HEK293 (cell line): ENCODE results near the gene WDR18.

Experiments
- BCL11A ChIP-seq: fragments of 450-650 bp; formaldehyde crosslinking; IDR thresholded peaks from 2 replicates; pipeline ENCODE4 v1.5.1; 2016; ENCODE audit warnings: low read depth, missing biosample characterization, missing genetic modification characterization
- BCL11B ChIP-seq: fragments of 450-650 bp; formaldehyde crosslinking; IDR thresholded peaks from 2 replicates; pipeline ENCODE4 v1.5.1; 2016; ENCODE audit warnings: low read depth, missing biosample characterization, missing genetic modification characterization
- CTCF ChIP-seq: fragments of 450-650 bp; formaldehyde crosslinking; IDR thresholded peaks from 2 replicates; pipeline ENCODE4 v1.5.1; 2016; ENCODE audit warnings: missing biosample characterization, missing genetic modification characterization
- GFI1B ChIP-seq: fragments of 450-650 bp; formaldehyde crosslinking; IDR thresholded peaks from 2 replicates; pipeline ENCODE4 v1.5.1; 2016; ENCODE audit warnings: missing biosample characterization, missing genetic modification characterization
- HIC1 ChIP-seq: fragments of 450-650 bp; formaldehyde crosslinking; IDR thresholded peaks from 2 replicates; pipeline ENCODE4 v1.5.1; 2016; ENCODE audit warnings: missing biosample characterization, missing genetic modification characterization
- KLF17 ChIP-seq: fragments of 450-650 bp; formaldehyde crosslinking; IDR thresholded peaks from 2 replicates; pipeline ENCODE4 v1.5.1; 2016; ENCODE audit warnings: missing biosample characterization, missing genetic modification characterization
- KLF7 ChIP-seq: fragments of 450-650 bp; formaldehyde crosslinking; IDR thresholded peaks from 2 replicates; pipeline ENCODE4 v1.5.1; 2016; ENCODE audit warnings: missing biosample characterization, missing genetic modification characterization, borderline replicate concordance
- PBX3 ChIP-seq: sonication (generic); formaldehyde crosslinking; IDR thresholded peaks from 2 replicates; pipeline ENCODE4 v1.8.1; 2022; ENCODE audit warnings: mild to moderate bottlenecking, moderate library complexity, missing genetic modification reagents
- SP2 ChIP-seq: fragments of 450-650 bp; formaldehyde crosslinking; IDR thresholded peaks from 2 replicates; pipeline ENCODE4 v1.5.1; 2016; ENCODE audit warnings: missing biosample characterization, missing genetic modification characterization
- TCF7L2 ChIP-seq: IDR thresholded peaks from 2 replicates; pipeline ENCODE4 v1.6.1; 2011; ENCODE audit warnings: low read depth, mild to moderate bottlenecking, inconsistent platforms, low read length, moderate library complexity, borderline replicate concordance
- WT1 ChIP-seq: fragments of 450-650 bp; formaldehyde crosslinking; IDR thresholded peaks from 2 replicates; pipeline ENCODE4 v1.5.1; 2016; ENCODE audit warnings: missing biosample characterization, missing genetic modification characterization
- YY1 ChIP-seq: fragments of 450-650 bp; formaldehyde crosslinking; IDR thresholded peaks from 2 replicates; pipeline ENCODE4 v1.5.1; 2018; ENCODE audit warnings: missing biosample characterization, missing genetic modification characterization
- ZBTB26 ChIP-seq: fragments of 450-650 bp; formaldehyde crosslinking; optimal IDR thresholded peaks from 2 replicates; pipeline ENCODE3; 2016; ENCODE audit warnings: missing biosample characterization, mild to moderate bottlenecking, missing genetic modification characterization
- ZBTB48 ChIP-seq: fragments of 450-650 bp; formaldehyde crosslinking; IDR thresholded peaks from 2 replicates; pipeline ENCODE4 v1.5.1; 2016; ENCODE audit warnings: missing biosample characterization, missing genetic modification characterization
- ZBTB6 ChIP-seq: fragments of 450-650 bp; formaldehyde crosslinking; IDR thresholded peaks from 2 replicates; pipeline ENCODE4 v1.5.1; 2017; ENCODE audit warnings: missing biosample characterization, missing genetic modification characterization
- ZNF214 ChIP-seq: fragments of 450-650 bp; formaldehyde crosslinking; IDR thresholded peaks from 2 replicates; pipeline ENCODE4 v1.5.1; 2017; ENCODE audit warnings: missing biosample characterization, mild to moderate bottlenecking, missing genetic modification characterization, borderline replicate concordance
- ZNF274 ChIP-seq, 2 experiments: fragments of 200-500 bp in 1 of 2; fragments of 450-650 bp in 1 of 2; sonication (Bioruptor generic) in 1 of 2; formaldehyde crosslinking in 1 of 2; IDR thresholded peaks; 2 replicates each; pipeline versions ENCODE4 v1.5.1 to v1.6.1; 2014 to 2016; ENCODE audit warnings: borderline replicate concordance in 1 of 2, inconsistent platforms in 1 of 2, low read length in 1 of 2, missing biosample characterization in 1 of 2, missing genetic modification characterization in 1 of 2
- ZNF311 ChIP-seq: fragments of 450-650 bp; formaldehyde crosslinking; IDR thresholded peaks from 2 replicates; pipeline ENCODE4 v1.5.1; 2017; ENCODE audit warnings: missing biosample characterization, missing genetic modification characterization, borderline replicate concordance
- ZNF366 ChIP-seq: fragments of 450-650 bp; formaldehyde crosslinking; conservative IDR thresholded peaks from 2 replicates; pipeline ENCODE4 v1.5.1; 2016; ENCODE audit warnings: missing biosample characterization, missing genetic modification characterization
- ZNF416 ChIP-seq: fragments of 450-650 bp; formaldehyde crosslinking; IDR thresholded peaks from 2 replicates; pipeline ENCODE4 v1.5.1; 2016; ENCODE audit warnings: missing biosample characterization, missing genetic modification characterization
- ZNF423 ChIP-seq: fragments of 450-650 bp; formaldehyde crosslinking; IDR thresholded peaks from 2 replicates; pipeline ENCODE4 v1.5.1; 2016; ENCODE audit warnings: missing biosample characterization, missing genetic modification characterization
- ZNF426 ChIP-seq: fragments of 450-650 bp; formaldehyde crosslinking; IDR thresholded peaks from 2 replicates; pipeline ENCODE4 v1.5.1; 2017; ENCODE audit warnings: missing biosample characterization, missing genetic modification characterization, mild to moderate bottlenecking, inconsistent platforms, moderate library complexity
- ZNF501 ChIP-seq: fragments of 450-650 bp; formaldehyde crosslinking; IDR thresholded peaks from 2 replicates; pipeline ENCODE4 v1.5.1; 2016; ENCODE audit warnings: missing biosample characterization, missing genetic modification characterization
- ZNF548 ChIP-seq: fragments of 450-650 bp; formaldehyde crosslinking; IDR thresholded peaks from 2 replicates; pipeline ENCODE4 v1.5.1; 2016; ENCODE audit warnings: missing biosample characterization, missing genetic modification characterization
- ZNF558 ChIP-seq: fragments of 450-650 bp; formaldehyde crosslinking; IDR thresholded peaks from 2 replicates; pipeline ENCODE4 v1.5.1; 2016; ENCODE audit warnings: missing biosample characterization, missing genetic modification characterization
- ZNF561 ChIP-seq: fragments of 450-650 bp; IDR thresholded peaks from 2 replicates; pipeline ENCODE4 v1.5.1; 2018; ENCODE audit warnings: missing biosample characterization, missing genetic modification characterization, borderline replicate concordance
- ZNF658 ChIP-seq: fragments of 450-650 bp; formaldehyde crosslinking; IDR thresholded peaks from 2 replicates; pipeline ENCODE4; 2016; ENCODE audit warnings: missing biosample characterization, missing genetic modification characterization
- ZNF704 ChIP-seq: fragments of 450-650 bp; formaldehyde crosslinking; IDR thresholded peaks from 2 replicates; pipeline ENCODE4 v1.5.1; 2016; ENCODE audit warnings: missing biosample characterization, missing genetic modification characterization
- ZNF768 ChIP-seq: fragments of 450-650 bp; formaldehyde crosslinking; IDR thresholded peaks from 2 replicates; pipeline ENCODE4 v1.5.1; 2018; ENCODE audit warnings: missing biosample characterization, mild to moderate bottlenecking, missing genetic modification characterization
- ZNF776 ChIP-seq: fragments of 450-650 bp; formaldehyde crosslinking; IDR thresholded peaks from 2 replicates; pipeline ENCODE4 v1.5.0; 2017; ENCODE audit warnings: missing biosample characterization, missing genetic modification characterization, borderline replicate concordance

WDR18 gene

GRCh38 chr19:1026783-1027649 lies 42.9 kb downstream of the WDR18 start (continued):
- TF ChIP-seq ZNF426 (tag by site-specific recombination), result no peak
- TF ChIP-seq ZBTB6 (tag by site-specific recombination), result no peak
- no peak for TF ChIP-seq TCF7L2
- TF ChIP-seq ZNF423, result no peak
- TF ChIP-seq ZNF416, result no peak
- TF ChIP-seq ZNF776 (tag by site-specific recombination), result no peak
- TF ChIP-seq SP2, result peak; percentile 6; the same call in 1 of the 2 replicates
- no peak for TF ChIP-seq BCL11A (tag by site-specific recombination)
- no peak for TF ChIP-seq ZNF558
- TF ChIP-seq HIC1 (tag by site-specific recombination), result no peak
- TF ChIP-seq PBX3 (CRISPR knock-in tag), result no peak
- no peak for TF ChIP-seq ZNF501 (tag by site-specific recombination)
- TF ChIP-seq KLF17, result no peak
- no peak for TF ChIP-seq ZNF274 (IDR thresholded peaks at IDR 0.05; ENCODE audit: low read length)
- TF ChIP-seq ZNF274 (tag by site-specific recombination; IDR thresholded peaks at IDR 0.05; ENCODE audit: borderline replicate concordance), result no peak
- TF ChIP-seq ZNF704 (tag by site-specific recombination), result no peak
- TF ChIP-seq ZNF548 (tag by site-specific recombination), result no peak
- no peak for TF ChIP-seq GFI1B (tag by site-specific recombination)
- no peak for TF ChIP-seq ZNF366
- TF ChIP-seq ZNF561, result no peak
- TF ChIP-seq ZNF658 (tag by site-specific recombination), result no peak
- no peak for TF ChIP-seq CTCF (tag by site-specific recombination)
- TF ChIP-seq KLF7, result no peak
- TF ChIP-seq ZNF214, result no peak
- TF ChIP-seq ZNF311 (tag by site-specific recombination), result no peak
- TF ChIP-seq WT1 (tag by site-specific recombination), result no peak
- no peak for TF ChIP-seq BCL11B (tag by site-specific recombination)
- TF ChIP-seq ZBTB26, result no peak
- TF ChIP-seq ZNF768, result peak; percentile 97; the same call in 1 of the 2 replicates
- TF ChIP-seq ZBTB48 (tag by site-specific recombination), result peak; percentile 62
- no peak for TF ChIP-seq YY1
